Breast epithelium (tissue), 4 donors: ENCODE data around the gene CCDC24. TPM values are rescaled to one million over a fixed set of nuclear protein-coding genes. Genes with fewer than 3 reads are reported as not detected.

Experiments used
- DNase-seq, 2 donors: peaks; one replicate each; pipeline ENCODE4 v3.0.0-alpha.2; 2019; ENCODE audit warnings: low spot score in 2 of 2
- H3K27ac ChIP-seq, 2 donors: fragments of 200-600 bp; sonication (generic) in 1 of 2; one replicate each; pipeline ENCODE4 v1.5.1; 2016 to 2019; ENCODE audit warnings: mild to moderate bottlenecking in 1 of 2
- H3K27me3 ChIP-seq, 2 donors: fragments of 200-600 bp; sonication (generic) in 1 of 2; one replicate each; pipeline versions ENCODE4 v1.5.1 to v1.6.0; 2017 to 2019; ENCODE audit warnings: control low read depth in 1 of 2, mild to moderate bottlenecking in 1 of 2
- H3K36me3 ChIP-seq: fragments of 200-600 bp; one replicate; pipeline ENCODE4 v1.5.1; 2019
- H3K4me1 ChIP-seq, 2 donors: fragments of 200-600 bp; sonication (generic); one replicate each; pipeline ENCODE4 v1.5.1; 2016 to 2019; ENCODE audit warnings: control low read depth in 1 of 2
- H3K4me3 ChIP-seq, 3 donors: fragments of 200-600 bp; sonication (generic); 1 replicate in 2 of 3; 2 replicates in 1 of 3; pipeline ENCODE4 v1.5.1; 2016 to 2019; ENCODE audit warnings: mild to moderate bottlenecking in 3 of 3, moderate library complexity in 2 of 3
- H3K9me3 ChIP-seq, 2 donors: fragments of 200-600 bp; sonication (generic) in 1 of 2; one replicate each; pipeline ENCODE4 v1.5.1; 2016 to 2019; ENCODE audit warnings: control low read depth in 1 of 2
- CTCF ChIP-seq, 3 donors: fragments of 450-650 bp; IDR thresholded peaks; one replicate each; pipeline ENCODE4 v1.5.1; 2016 to 2017; ENCODE audit warnings: antibody characterized with exemption in 3 of 3, mild to moderate bottlenecking in 3 of 3, moderate library complexity in 3 of 3
- POLR2A ChIP-seq: fragments of 450-650 bp; IDR thresholded peaks from one replicate; pipeline ENCODE4 v1.6.1; 2016; ENCODE audit warnings: antibody characterized with exemption, mild to moderate bottlenecking, moderate library complexity
- POLR2AphosphoS5 ChIP-seq, 3 donors: sonication (generic); formaldehyde crosslinking; IDR thresholded peaks; one replicate each; pipeline ENCODE4 v1.6.1; 2017; ENCODE audit warnings: antibody characterized with exemption in 3 of 3
- intact Hi-C: fragments of 100-400 bp; cut with DNase I; formaldehyde crosslinking; loops from one replicate; pipeline ENCODE4 v1.15.1; 2023; ENCODE audit warnings: low total_unique reads
- total RNA-seq, 3 donors: library from RNA; depleted of rRNA; stranded (reverse); fragments of >200 nt; gene quantifications; one replicate each; pipeline ENCODE4 v1.1.0, GENCODE V29; 2016

Gene CCDC24
- total RNA-seq, 3 donors from 2014 or later: 5.4 to 12.5 (median 12.3) TPM

- H3K9me3 ChIP-seq: no peaks in the 10 kb centered on the region
Measured at GRCh38 chr1:43987159-43987902, 4.1 kb upstream of the CCDC24 start.

GRCh38 chr1:43990271-43991199, 864 bp upstream of the CCDC24 start:
- Histone ChIP-seq H3K27me3 (no peaks in the 10 kb centered on the region), H3K9me3 (no peaks in the 10 kb centered on the region), H3K4me1 (peaks cover 0 to 5% of the 10 kb centered on the region in 2 donors), H3K36me3 (no peaks in the 10 kb centered on the region), H3K27ac (peak overlapping the region; percentile 91), H3K4me3 (peak overlapping the region; percentile 65 to 73 (median 71))
- TF ChIP-seq CTCF (IDR thresholded peaks at IDR 0.05): no peak
- no peak for TF ChIP-seq POLR2AphosphoS5 (IDR thresholded peaks at IDR 0.05)
- no peak for TF ChIP-seq POLR2A
- DNase-seq: no peak
- intact Hi-C loops: no loop called here

More at GRCh38 chr1:43987159-43987902, 4.1 kb upstream of the CCDC24 start:
- Histone ChIP-seq H3K36me3 (no peaks in the 10 kb centered on the region), H3K27ac (no peak overlapping the region), H3K27me3 (no peaks in the 10 kb centered on the region), H3K4me3 (no peak overlapping the region), H3K4me1 (peaks cover 0 to 5% of the 10 kb centered on the region in 2 donors)
- TF ChIP-seq CTCF (IDR thresholded peaks at IDR 0.05) (no peak), POLR2A (no peak), POLR2AphosphoS5 (IDR thresholded peaks at IDR 0.05) (no peak)
- intact Hi-C loops: no loop called here
- no peak for DNase-seq

GRCh38 chr1:43991200-43991475, 261 bp upstream of the CCDC24 start:
- intact Hi-C loops: no loop called here
- Histone ChIP-seq H3K27me3 (no peaks in the 10 kb centered on the region), H3K4me1 (peaks cover 0 to 5% of the 10 kb centered on the region in 2 donors), H3K9me3 (no peaks in the 10 kb centered on the region), H3K4me3 (peak overlapping the region; percentile 65 to 73 (median 71)), H3K36me3 (no peaks in the 10 kb centered on the region), H3K27ac (peak overlapping the region; percentile 91)
- no peak for DNase-seq
- TF ChIP-seq CTCF (IDR thresholded peaks at IDR 0.05) (no peak), POLR2AphosphoS5 (IDR thresholded peaks at IDR 0.05) (peak in 1 of 3 donors; percentile 16), POLR2A (no peak)

GRCh38 chr1:43992232-43992995, 1.0 kb downstream of the CCDC24 start:
- peak overlapping the region; percentile 91 for H3K27ac ChIP-seq
- no peaks in the 10 kb centered on the region for H3K9me3 ChIP-seq
- TF ChIP-seq POLR2AphosphoS5 (IDR thresholded peaks at IDR 0.05): no peak
- TF ChIP-seq CTCF (IDR thresholded peaks at IDR 0.05): no peak
- TF ChIP-seq POLR2A: no peak
- H3K4me3 ChIP-seq: peak overlapping the region; percentile 65 to 73 (median 71)
- H3K4me1 ChIP-seq: peaks cover 0 to 5% of the 10 kb centered on the region in 2 donors
- H3K27me3 ChIP-seq: no peaks in the 10 kb centered on the region
- intact Hi-C loops: no loop called here
- H3K36me3 ChIP-seq: no peaks in the 10 kb centered on the region
- DNase-seq: no peak
